Retinal pigment epithelial cell (primary cell): ENCODE data around the gene PSKH1.
A peak's percentile ranks its signal among the peaks of the same experiment; 100 is the strongest.

Source experiments
- DNase-seq: peaks from one replicate; pipeline ENCODE4 v3.0.0-alpha.2; 2010; ENCODE audit warnings: low read depth
- H3K4me3 ChIP-seq: 2 replicates; pipeline ENCODE4 v1.5.1; 2011; ENCODE audit warnings: mild to moderate bottlenecking, low read length, control low read depth, moderate library complexity
- TF ChIP-seq, protein P1 (sequence below): conservative IDR thresholded peaks from 2 replicates; pipeline ENCODE4 v1.5.1; 2011; ENCODE audit warnings: low read depth, low read length, control low read depth, inconsistent platforms

PSKH1 gene

DNA sequence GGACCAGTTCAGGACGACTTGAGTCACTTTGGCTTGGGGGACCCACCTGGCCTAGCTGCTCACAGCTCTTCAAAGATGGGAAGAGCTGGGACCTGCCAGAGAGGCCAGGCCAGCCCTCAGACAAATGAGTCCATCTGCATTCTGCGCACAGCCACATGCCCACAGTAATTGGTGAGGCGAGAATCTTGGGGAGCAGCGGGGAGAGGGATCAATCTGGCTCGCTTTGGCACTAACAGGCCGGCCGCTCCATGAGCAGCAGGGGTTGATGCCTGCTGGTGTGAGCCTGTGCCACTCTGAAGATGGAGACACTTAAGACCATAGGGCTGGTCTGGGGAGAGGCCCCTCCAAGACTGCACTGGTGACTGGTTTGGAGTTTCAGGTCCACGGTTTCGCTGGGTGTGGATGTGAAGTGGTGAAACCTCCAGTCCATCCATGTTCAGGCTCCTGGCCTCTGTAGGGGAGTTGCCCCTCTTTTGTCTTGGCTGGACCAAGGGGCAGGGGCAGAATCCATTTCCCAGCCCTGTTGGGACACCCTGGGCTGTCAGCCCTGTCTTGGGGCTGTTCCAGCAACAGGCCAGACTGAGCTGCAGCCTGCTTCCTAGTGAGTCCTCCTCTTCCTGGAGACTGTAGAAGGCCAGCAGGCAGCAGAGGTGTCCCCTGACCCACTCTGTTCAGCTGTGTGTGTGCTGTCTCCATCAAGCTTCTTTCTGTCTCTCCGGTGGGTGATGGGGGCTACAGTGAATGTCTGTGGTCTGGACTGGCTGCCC, 31.3 kb downstream of the PSKH1 start:
- no peak overlapping the region for H3K4me3 ChIP-seq
- DNase-seq: no peak
- TF ChIP-seq, protein P1, sequence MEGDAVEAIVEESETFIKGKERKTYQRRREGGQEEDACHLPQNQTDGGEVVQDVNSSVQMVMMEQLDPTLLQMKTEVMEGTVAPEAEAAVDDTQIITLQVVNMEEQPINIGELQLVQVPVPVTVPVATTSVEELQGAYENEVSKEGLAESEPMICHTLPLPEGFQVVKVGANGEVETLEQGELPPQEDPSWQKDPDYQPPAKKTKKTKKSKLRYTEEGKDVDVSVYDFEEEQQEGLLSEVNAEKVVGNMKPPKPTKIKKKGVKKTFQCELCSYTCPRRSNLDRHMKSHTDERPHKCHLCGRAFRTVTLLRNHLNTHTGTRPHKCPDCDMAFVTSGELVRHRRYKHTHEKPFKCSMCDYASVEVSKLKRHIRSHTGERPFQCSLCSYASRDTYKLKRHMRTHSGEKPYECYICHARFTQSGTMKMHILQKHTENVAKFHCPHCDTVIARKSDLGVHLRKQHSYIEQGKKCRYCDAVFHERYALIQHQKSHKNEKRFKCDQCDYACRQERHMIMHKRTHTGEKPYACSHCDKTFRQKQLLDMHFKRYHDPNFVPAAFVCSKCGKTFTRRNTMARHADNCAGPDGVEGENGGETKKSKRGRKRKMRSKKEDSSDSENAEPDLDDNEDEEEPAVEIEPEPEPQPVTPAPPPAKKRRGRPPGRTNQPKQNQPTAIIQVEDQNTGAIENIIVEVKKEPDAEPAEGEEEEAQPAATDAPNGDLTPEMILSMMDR: no peak

DNA sequence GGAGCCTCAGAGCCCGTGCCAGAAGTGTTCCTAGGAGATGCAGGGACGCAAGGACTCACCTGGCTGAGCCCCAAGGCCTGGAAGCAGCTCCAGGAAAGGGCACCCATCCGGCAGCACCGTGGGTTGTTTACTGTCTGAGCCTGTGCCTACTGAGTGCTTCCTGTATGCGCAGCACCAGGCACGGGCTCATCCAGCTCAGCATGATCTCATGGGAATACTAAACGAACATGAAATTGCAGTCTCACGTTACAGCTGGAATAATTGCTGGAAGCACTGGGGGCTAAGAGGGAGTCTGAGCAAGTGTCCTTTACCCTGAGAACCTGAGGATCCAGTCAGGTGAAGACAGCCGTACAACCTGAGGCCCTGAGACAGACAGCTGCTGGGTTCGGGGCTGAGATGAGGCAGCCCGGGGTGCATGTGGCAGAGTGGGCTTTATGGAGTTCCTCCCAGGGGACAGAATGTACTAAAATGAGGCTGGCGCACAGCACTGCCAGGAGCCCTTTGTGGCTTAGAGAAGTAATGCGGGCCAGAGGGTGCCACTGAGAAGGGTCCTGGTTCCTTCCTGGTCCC, 33.2 kb downstream of the PSKH1 start:
- TF ChIP-seq, protein P1: peak; percentile 13
- DNase-seq: no peak

DNA sequence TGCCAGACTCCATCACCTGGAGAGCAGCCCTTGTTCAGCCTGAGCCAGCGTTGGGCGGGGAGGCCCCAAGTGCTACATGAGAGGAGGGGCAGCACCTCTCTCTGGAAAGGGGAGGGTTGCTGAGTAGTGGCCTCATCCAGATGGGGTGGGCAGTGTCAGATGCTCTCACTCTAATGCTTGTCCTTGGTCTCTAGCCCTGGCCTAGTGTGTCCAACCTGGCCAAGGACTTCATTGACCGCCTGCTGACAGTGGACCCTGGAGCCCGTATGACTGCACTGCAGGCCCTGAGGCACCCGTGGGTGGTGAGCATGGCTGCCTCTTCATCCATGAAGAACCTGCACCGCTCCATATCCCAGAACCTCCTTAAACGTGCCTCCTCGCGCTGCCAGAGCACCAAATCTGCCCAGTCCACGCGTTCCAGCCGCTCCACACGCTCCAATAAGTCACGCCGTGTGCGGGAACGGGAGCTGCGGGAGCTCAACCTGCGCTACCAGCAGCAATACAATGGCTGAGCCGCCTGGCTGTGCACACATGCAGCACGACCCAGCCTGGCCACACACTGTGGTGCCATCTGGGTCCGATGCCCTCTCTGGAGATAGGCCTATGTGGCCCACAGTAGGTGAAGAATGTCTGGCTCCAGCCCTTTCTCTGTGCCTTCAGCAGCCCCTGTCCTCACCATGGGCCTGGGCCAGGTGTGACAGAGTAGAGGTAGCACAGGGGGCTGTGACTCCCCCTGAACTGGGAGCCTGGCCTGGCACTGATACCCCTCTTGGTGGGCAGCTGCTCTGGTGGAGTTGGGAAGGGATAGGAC, 34.3 kb downstream of the PSKH1 start:
- no peak overlapping the region for H3K4me3 ChIP-seq
- TF ChIP-seq, protein P1: no peak
- no peak for DNase-seq

More for the DNA sequence above, 33.2 kb downstream of the PSKH1 start:
- H3K4me3 ChIP-seq: no peak overlapping the region

DNA sequence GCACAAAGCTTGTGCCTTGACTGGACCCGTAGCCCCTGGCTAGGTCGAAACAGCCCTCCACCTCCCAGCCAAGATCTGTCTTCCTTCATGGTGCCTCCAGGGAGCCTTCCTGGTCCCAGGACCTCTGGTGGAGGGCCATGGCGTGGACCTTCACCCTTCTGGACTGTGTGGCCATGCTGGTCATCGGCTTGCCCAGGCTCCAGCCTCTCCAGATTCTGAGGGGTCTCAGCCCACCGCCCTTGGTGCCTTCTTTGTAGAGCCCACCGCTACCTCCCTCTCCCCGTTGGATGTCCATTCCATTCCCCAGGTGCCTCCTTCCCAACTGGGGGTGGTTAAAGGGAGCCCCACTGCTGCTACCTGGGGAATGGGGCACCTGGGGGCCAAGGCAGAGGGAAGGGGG, 35.1 kb downstream of the PSKH1 start:
- H3K4me3 ChIP-seq: no peak overlapping the region
- DNase-seq: no peak
- TF ChIP-seq, protein P1: no peak

DNA sequence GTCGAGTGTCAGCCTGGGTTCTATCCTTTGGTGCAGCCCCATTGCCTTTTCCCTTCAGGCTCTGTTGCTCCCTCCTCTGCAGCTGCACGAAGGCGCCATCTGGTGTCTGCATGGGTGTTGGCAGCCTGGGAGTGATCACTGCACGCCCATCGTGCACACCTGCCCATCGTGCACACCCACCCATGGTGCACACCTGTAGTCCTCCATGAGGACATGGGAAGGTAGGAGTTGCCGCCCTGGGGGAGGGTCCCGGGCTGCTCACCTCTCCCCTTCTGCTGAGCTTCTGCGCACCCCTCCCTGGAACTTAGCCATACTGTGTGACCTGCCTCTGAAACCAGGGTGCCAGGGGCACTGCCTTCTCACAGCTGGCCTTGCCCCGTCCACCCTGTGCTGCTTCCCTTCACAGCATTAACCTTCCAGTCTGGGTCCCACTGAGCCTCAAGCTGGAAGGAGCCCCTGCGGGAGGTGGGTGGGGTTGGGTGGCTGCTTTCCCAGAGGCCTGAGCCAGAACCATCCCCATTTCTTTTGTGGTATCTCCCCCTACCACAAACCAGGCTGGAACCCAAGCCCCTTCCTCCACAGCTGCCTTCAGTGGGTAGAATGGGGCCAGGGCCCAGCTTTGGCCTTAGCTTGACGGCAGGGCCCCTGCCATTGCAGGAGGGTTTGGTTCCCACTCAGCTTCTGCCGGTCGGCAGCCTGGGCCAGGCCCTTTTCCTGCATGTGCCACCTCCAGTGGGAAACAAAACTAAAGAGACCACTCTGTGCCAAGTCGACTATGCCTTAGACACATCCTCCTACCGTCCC, 35.7 kb downstream of the PSKH1 start:
- no peak for DNase-seq
- no peak overlapping the region for H3K4me3 ChIP-seq
- TF ChIP-seq, protein P1: peak; percentile 95

DNA sequence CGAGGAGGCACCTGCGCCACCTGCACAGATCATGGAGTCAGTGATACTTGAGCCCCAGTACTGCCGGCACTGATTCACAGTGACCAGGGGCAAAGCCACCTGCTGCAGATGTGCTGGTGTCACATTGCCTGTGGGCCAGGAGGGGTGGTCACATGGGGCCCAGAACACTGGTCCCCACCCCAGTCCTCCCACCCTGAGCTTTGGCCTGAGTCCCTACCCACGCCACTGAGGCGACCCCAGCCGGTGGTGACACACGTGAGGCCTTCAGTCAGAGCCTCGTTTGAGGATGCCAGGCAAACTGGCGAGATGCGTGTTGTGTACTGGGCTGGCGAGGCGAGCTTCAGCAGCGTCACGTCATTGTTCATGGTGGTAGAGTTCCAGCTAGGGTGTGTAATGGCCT, 37.1 kb downstream of the PSKH1 start:
- H3K4me3 ChIP-seq: no peak overlapping the region
- TF ChIP-seq, protein P1: no peak
- DNase-seq: no peak
